Measurements from ENCODE around the gene SYCN.
"Not testable (repeated sequence)": the region's sequence is repeated elsewhere in the genome, so short reads cannot be mapped to it uniquely, and the experiment has no call there.

Gene SYCN

DNA sequence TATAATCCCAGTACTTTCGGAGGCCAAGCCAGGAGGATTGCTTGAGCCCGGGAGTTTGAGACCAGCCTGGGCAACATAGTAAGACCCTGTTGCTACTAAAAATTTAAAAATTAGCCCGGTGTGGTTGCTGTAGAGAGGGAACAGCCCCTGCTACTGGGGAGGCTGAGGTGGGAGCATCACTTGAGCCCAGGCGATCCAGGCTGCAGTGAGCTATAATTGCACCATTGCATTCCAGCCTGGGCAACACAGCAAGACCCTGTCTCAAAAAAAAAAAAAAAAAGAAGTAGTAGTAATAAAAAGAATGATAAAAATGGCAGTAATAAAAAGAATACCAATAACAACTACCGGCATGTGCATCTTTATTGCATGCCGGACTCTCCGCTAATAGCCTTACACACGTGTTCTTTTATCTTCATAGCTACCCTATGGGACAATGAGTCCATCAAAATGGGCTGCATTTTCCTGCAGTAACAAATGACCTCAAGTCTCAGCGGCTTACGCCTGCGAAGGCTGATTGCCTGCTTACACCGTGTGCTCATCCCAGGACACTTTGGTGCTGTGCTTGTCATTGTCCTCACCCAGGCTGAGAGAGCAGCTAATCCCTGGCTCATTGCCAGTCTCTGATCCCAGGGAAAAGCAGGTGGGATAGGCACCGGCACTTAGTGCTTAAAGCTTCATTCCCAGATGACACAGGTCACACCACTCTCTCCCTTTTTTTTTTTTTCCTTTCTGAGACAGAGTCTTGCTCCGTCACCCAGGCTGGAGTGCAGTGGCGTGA, 14.4 kb upstream of the SYCN start:
- no peak for DNase-seq (ENCODE audit: low spot score)
- TF ChIP-seq, protein P1, sequence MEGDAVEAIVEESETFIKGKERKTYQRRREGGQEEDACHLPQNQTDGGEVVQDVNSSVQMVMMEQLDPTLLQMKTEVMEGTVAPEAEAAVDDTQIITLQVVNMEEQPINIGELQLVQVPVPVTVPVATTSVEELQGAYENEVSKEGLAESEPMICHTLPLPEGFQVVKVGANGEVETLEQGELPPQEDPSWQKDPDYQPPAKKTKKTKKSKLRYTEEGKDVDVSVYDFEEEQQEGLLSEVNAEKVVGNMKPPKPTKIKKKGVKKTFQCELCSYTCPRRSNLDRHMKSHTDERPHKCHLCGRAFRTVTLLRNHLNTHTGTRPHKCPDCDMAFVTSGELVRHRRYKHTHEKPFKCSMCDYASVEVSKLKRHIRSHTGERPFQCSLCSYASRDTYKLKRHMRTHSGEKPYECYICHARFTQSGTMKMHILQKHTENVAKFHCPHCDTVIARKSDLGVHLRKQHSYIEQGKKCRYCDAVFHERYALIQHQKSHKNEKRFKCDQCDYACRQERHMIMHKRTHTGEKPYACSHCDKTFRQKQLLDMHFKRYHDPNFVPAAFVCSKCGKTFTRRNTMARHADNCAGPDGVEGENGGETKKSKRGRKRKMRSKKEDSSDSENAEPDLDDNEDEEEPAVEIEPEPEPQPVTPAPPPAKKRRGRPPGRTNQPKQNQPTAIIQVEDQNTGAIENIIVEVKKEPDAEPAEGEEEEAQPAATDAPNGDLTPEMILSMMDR (IDR thresholded peaks at IDR 0.05): no peak
- H3K4me3 ChIP-seq: no peak overlapping the region
- peak overlapping the region in 1 of 2 donors; percentile 19 for H3K27ac ChIP-seq

DNA sequence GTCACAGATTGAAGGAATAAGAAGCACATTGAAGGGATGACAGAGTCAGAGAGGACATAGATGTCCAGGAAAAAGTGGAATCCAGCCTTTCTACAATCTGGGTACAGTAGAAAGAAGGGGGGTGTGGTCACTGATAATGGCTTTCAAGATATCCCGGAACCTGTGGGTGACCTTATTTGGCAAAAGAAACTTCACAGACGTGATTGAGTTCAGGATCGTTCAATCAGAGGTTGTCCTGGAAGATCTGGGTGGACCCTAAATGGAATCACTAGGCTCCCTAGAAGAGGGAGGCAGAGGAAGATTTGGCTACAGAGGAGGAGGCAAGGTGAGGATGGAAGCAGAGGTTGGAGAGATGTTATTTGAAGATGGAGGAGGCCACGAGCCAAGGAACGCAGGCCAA, 13.0 kb upstream of the SYCN start:
- no peak for DNase-seq (ENCODE audit: low spot score)
- TF ChIP-seq, protein P1 (IDR thresholded peaks at IDR 0.05): no peak

DNA sequence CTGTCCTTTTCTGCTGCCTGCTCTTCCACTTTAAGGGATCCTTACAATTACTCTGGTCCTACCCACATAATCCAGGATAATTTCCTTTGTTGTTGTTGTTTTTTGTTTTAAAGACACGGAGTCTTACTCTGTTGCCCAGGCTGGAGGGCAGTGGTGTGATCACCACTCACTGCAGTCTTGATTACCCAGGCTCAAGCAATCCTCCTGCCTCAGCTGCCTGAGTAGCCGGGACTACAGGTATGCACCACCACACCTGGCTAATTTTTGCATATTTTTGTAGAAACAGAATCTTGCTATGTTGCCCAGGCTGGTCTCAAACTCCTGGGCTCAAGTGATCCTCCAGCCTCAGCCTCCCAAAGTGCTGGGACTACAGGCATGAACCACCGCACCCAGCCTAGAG, 11.3 kb upstream of the SYCN start:
- not testable (repeated sequence) for H3K27ac ChIP-seq; DNase-seq (ENCODE audit: low spot score); H3K4me3 ChIP-seq

More for the DNA sequence above, 13.0 kb upstream of the SYCN start:
- no peak overlapping the region for H3K27ac ChIP-seq
- H3K4me3 ChIP-seq: no peak overlapping the region

DNA sequence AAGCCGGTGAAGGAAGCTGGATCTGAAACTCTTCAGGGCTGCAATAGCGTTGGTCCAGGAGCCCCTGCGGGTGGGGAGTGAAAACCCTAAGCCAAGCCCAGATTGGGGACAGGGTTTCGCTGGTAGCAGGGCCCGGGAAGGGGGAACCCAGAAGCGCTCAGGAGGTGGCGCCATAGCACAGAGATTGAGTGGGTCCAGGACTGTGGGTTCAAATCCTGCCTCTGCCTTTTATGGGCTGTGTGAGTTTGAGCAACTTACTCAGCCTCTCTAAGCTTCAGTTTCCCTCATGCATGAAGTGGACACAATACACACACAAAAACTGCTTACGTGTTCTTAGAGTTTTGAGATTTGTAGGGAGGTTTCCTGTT, 8.3 kb upstream of the SYCN start:
- no peak for DNase-seq (ENCODE audit: low spot score)
- TF ChIP-seq, protein P1 (IDR thresholded peaks at IDR 0.05): no peak
- no peak overlapping the region for H3K27ac ChIP-seq
- no peak overlapping the region for H3K4me3 ChIP-seq

DNA sequence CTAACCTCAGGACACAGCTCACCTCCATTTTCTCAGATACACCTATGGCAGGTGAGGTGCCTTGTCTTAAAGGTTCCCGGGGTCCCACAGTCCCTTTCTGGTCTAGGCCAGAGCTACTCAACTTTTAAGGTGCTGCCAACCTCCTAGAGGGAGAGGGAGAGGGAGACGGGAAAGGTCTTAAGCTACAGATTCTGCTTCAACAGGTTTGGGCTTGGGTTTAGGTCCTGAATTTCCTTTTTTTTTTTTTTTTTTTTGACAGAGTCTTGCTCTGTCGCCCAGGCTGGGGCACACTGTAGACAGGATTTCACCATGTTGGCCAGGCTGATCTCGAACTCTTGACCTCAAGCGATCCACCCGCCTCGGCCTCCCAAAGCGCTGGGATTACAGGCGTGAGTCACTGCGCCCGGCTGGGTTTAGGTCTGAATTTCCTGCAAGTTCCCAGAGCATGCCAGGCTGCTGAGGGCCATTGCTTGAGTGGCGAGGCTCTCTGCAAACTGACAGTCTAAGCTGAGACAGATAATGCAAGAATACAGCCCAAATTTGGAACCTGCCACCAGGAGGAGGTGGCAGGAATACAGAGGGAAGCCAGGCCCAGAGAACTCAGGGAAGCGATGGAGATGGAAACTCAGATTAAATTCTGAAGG, 7.8 kb upstream of the SYCN start:
- H3K4me3 ChIP-seq: no peak overlapping the region
- DNase-seq (ENCODE audit: low spot score): no peak
- H3K27ac ChIP-seq: no peak overlapping the region
- TF ChIP-seq, protein P1 (IDR thresholded peaks at IDR 0.05): no peak

DNA sequence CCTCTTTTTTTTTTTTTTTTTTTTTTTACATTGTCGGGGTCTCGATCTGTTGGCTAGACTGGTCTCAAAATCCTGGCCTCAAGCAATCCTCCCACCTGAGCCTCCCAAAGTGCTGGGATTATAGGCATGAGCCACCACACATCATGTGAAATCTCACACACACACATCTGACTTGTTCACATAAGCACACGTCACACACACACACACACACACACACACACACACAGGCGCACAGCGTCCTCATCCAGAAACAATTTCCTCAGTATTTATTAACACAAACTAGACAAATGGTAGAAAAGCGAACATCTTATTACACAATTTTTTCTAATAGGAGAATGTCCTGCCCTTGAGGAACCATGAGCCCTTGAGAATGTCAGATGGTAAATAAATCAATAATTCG, 5.1 kb upstream of the SYCN start:
- no peak for DNase-seq (ENCODE audit: low spot score)
- Histone ChIP-seq H3K4me3 (no peak overlapping the region), H3K27ac (no peak overlapping the region)
- TF ChIP-seq, protein P1 (IDR thresholded peaks at IDR 0.05): no peak

DNA sequence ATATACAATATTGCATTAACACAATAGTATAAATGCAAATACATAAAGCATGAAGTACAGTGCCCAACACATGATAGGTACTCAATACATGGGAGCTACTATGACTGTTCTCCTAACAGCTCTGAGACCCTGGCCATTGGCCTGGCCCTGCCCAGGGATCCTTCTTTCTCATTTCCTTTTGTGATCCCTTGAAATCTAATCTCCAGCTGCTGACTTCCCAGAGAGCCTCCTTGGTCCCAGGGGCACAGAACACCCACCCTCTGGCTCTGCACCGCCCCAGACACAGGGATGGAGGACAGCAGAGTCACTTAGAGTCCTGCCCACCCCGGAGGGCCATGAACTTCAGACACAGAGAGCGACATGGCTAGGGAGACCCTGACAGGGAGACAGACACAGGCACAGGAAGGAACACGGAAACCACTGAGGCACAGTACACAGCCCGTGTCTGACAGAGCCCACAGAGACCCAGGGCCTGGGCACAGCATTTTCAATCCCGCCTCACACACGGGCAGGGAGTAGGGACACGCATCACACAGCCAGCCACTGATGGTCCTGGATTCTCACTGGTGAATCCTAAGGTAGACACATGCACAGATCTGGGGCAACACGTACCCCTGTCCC, 4.2 kb upstream of the SYCN start:
- DNase-seq (ENCODE audit: low spot score): no peak
- TF ChIP-seq, protein P1 (IDR thresholded peaks at IDR 0.05): no peak
- H3K4me3 ChIP-seq: no peak overlapping the region
- H3K27ac ChIP-seq: no peak overlapping the region

Measured in coronary artery (tissue), 2 donors.